Hippocampal formation (tissue), 2 donors: Measurements from ENCODE around the gene CLDN16.

Source experiments
- DNase-seq, 2 donors: peaks; one replicate each; lab custom pipeline; 2025; lab: John Stamatoyannopoulos, UW

Gene CLDN16

DNA sequence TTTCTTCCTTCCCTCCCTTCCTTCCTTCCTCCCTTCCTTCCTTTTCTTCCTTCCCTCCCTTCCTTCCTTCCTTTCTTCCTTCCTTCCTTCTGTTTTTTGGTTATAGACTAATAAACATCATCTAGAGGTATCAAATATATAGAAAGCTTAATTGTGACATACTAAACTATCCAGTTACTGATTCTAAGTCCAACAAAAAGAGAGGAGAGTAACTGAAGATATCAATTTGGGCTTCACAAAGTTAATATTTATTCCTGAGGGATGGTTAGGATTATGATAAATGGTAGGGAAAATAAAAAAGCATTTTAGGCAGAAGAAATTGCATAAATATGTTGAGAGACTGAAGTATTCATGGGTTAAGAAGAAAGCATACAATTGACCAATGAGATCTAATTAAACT lies 7.8 kb upstream of the CLDN16 start:
- no peak for DNase-seq

- no peak for DNase-seq
These were observed 6.5 kb upstream of the CLDN16 start for GRCh38 chr3:190381441-190381840.

GRCh38 chr3:190382082-190382481 lies 5.9 kb upstream of the CLDN16 start:
- no peak for DNase-seq

GRCh38 chr3:190384309-190384756 lies 3.6 kb upstream of the CLDN16 start:
- no peak for DNase-seq

DNA sequence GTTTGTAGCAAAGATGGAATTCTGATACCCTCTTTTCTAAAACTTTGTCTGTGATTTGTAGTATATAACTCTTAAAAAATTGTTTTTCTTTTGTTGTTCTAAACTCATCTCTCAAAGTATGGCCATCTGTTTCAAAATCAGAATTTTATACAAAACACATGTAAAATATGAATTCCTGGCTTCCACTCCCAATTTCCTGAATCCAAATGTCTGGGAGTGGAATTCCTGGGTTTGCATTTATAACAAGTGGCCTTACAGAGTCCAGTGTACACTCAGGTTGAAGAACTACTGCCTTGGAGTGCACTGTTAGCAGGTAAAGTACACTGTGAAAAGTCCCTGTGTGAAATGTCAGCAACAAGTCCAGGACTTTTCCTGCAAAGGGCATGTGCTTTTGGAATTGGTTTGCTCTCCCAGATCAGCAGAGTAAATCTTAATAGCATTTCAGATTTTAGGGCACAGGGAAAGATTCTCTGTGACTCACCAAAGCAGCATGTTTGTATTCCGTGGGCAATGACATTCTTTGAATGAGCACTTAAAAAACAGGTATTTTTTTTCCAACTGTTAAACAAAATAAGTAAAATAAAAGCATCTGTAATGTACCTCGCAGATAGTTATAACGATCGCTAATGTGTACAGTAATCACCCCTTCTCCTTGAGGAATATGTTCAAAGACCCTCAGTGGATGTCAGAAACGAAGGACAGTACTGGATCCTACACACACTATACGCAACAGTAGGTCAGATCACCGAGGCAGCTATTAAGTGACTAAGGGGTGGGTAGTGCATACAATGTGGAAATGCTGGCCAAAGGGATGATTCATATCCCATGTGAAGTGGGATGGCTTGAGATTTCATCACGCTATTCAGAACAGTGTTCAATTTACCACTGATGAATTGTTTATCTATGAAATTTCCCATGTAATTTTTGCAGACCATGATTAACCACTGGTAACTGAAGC lies 2.0 kb upstream of the CLDN16 start:
- DNase-seq = no peak

GRCh38 chr3:190388703-190389102 lies 740 bp downstream of the CLDN16 start:
- no peak for DNase-seq

DNA sequence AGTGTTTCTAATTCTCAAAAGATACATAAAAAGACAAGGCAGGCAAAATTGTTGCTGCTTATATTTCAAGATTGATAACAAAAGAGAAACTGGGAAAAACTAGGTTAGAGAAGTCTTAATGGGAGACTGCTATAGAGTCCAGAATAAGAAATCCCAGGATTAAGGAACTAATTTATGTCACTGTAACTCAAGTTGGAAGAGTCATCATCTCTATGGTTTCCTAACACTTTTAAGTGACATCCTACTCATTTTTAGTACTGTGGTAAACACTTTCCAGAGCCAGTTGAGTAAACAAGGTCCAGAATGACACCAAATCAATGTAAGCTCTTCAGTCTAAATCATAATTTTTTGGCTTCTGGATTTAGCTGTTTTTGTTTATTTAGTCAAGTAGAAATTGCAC lies 8.0 kb downstream of the CLDN16 start:
- DNase-seq = no peak

- no peak for DNase-seq
These were observed 9.9 kb downstream of the CLDN16 start for GRCh38 chr3:190397889-190398288.

DNA sequence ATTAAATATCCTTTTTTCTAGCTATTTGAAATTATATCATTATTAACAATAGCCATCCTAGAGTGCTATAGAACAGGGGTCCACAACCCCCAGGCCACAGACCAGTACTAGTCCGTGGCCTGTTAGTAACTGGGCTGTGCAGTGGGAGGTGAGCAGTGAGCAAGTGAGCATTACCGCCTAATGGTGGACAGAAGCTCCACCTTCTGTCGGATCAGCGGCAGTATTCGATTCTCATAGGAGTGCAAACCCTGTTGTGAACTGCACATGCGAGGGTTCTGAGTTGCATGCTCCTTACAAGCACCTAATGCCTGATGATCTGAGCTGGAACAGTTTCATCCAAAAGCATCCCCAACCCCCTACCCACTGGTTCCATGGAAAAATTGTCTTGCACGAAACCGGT lies 11.7 kb downstream of the CLDN16 start:
- no peak for DNase-seq

- DNase-seq = no peak
These were observed 14.0 kb downstream of the CLDN16 start for GRCh38 chr3:190401963-190402362.

GRCh38 chr3:190404715-190405114 lies 16.8 kb downstream of the CLDN16 start:
- DNase-seq = no peak

- DNase-seq = no peak
These were observed 26.3 kb downstream of the CLDN16 start for GRCh38 chr3:190414297-190414696.

DNA sequence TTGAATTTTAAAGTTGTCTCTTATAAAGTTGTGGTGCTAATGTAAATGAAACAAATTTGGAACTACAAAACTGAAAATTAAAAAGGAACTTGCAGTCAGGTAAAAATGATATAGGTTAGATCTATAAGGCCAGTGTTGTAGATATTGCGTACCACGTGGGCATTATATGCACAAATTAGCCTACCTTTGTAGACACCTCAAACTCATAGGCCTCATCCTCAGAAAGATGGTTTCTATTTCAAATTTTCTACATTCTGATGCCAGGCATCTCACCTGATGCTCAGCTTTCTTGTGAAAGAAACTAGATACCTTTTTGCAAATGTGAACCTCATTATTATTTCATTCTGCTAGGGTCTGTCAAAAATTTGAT lies 36.1 kb downstream of the CLDN16 start:
- DNase-seq = no peak

DNA sequence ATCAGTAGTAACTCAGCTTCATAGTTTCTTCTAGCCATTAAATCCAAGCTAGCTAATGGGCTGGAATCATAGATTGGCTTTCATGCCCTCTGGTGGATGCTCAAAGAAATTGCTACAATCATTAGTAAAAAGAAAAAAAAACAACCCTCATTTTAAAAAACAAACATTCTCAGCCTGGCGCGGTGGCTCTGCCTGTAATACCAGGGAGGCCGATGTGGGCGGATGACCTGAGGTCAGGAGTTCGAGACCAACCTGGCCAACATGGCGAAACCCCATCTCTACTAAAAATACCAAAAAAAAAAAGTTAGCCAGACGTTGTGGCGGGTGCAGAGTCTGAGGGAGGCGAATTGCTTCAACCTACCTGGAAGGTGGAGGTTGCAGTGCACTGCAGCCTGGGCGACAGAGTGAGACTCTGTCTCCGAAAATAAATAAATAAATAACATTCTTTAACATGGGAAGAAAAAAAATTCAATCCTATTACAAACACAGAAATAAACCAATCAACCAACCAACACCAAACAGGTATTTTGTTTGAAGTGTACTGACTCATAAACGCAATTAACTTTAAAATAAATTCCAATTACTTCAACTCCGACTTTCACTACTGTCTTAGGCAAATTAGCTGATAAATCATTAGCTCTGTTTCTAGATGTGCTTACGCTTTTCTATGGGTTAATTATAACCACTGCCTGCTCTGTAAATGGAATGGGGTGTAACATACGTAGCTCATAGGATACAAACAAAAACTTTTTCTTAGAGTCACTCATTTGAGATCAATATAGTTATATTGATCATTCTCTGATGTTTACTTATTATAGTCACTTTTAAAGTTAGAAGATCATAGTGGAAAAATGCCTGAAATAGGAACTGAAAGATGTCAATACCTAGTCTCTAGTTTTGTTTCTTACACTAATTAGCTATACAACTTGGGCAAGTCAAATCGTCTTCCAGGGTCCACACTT lies 36.8 kb downstream of the CLDN16 start:
- peak; percentile 24 to 74 for DNase-seq

DNA sequence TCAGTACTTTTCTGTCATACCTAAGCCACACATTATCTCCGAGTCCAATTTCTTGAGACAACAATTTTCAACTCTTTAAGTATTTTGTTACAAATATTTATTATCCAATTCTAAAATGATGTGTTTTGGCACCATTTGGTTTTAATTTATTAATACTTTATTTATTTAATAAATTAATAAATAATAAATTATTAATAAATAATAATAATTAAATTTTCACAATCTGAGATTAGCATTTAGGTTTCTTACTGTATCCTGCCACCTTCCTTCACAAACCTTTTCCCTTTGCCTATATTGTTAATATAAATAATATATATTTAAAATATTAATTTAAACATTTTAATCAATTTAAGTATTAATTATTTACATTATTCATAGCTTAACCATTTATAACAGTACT lies 37.9 kb downstream of the CLDN16 start:
- DNase-seq = no peak

- no peak for DNase-seq
These were observed 39.0 kb downstream of the CLDN16 start for GRCh38 chr3:190426806-190427507.

- DNase-seq = no peak
These were observed 41.7 kb downstream of the CLDN16 start for GRCh38 chr3:190429681-190430080.

GRCh38 chr3:190430906-190431305 lies 42.9 kb downstream of the CLDN16 start:
- no peak for DNase-seq

DNA sequence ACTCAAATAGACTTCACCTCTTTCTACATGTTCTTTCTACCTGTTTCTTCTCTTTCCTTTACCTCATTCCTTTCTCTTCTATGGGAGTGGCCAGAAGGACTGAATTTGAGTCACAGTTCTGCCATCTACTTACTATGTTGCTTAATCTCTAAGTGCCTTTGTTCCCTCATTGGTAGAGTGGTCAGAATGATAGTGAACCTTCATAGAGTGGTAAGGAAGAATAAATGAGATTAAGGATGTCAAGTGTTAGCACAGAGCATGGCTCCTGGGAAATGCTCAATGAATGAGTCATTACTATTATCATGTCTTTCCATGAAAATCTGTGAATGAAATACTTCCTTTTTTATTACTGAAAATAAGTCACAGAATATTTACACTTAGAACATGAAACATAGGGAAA lies 44.3 kb downstream of the CLDN16 start:
- DNase-seq = no peak

DNA sequence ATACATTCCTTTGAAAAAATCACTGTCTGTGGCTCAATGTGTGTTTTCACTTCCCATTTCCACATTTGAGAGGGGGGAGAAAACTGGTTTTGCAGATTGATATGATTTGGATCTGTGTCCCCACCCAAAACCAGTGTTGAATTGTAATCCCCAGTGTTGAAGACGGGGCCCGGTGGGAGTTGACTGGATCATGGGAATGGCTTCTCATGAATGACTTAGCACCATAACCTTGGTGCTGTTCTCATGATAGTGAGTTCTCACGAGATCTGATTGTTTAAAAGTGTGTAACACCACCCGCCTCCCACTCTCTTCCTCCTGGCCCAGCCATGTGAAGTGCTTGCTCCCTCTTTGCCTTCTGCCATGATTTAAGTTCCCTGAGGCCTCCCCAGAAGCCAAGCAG lies 45.7 kb downstream of the CLDN16 start:
- no peak for DNase-seq

DNA sequence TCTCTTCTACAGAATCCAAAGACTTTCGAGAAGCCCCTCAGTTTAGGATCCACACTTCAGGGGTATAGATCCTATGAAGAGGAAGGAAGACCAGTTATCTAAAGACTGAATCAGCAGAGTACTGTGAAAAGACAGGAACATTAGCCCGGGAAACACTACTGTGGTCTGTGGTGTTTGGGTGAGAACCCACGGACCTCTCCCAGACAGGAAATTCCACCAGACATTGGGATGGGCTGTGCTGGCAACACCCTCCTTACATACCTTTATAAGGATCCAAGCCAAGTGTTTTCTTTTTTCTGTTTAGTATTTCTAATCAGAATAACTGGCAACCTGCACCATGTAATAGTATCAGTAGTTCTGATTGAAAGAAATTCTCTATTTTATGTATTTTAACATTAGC lies 47.7 kb downstream of the CLDN16 start:
- DNase-seq = no peak

- DNase-seq = no peak
These were observed 48.4 kb downstream of the CLDN16 start for GRCh38 chr3:190436331-190436730.
